ENCODE data around the gene PUS7.

- no peak for TF ChIP-seq POLR2AphosphoS5 (IDR thresholded peaks at IDR 0.05; ENCODE audit: low read depth, low read length)
- no peak for TF ChIP-seq TAF1 (IDR thresholded peaks at IDR 0.05; ENCODE audit: borderline replicate concordance, insufficient read depth, low read length)
These were observed 16.3 kb upstream of the PUS7 start for GRCh38 chr7:105538339-105538738.

Data from PFSK-1 (cell line).